GM21381 (cell line): ENCODE measurements around the gene ATAD2B.
"Not testable (repeated sequence)": the region's sequence is repeated elsewhere in the genome, so short reads cannot be mapped to it uniquely, and the experiment has no call there.

ENCODE experiments used
- ATAC-seq: cut with Tn5 transposase; IDR thresholded peaks from one replicate; pipeline ENCODE4 v1.9.1; 2021; ENCODE audit warnings: mild to moderate bottlenecking, moderate library complexity; ENCODE audit not compliant: unreplicated experiment

Gene ATAD2B

GRCh38 chr2:23801396-23801795 is 125.5 kb downstream of the ATAD2B start:
- ATAC-seq: no peak

DNA sequence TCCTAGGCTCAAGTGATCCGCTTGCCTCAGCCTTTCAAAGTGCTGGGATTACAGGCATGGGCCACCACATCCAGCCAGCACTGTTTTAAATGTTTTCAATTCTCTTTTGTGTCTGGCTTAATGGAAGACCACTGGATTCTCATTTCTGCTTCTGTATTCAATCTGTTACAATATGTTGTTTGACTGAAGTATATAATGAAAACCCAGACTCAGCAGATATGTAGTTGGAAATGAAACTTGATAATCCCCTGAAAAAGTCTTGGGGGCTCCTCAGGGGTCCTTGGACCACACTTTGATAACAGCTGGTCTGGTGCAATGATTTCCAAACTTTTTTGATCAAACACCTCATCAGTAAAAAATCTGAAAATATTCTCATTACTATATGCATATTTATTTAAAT is 132.7 kb downstream of the ATAD2B start:
- no peak for ATAC-seq

- no peak for ATAC-seq
These were observed 133.4 kb downstream of the ATAD2B start for GRCh38 chr2:23793476-23793875.

DNA sequence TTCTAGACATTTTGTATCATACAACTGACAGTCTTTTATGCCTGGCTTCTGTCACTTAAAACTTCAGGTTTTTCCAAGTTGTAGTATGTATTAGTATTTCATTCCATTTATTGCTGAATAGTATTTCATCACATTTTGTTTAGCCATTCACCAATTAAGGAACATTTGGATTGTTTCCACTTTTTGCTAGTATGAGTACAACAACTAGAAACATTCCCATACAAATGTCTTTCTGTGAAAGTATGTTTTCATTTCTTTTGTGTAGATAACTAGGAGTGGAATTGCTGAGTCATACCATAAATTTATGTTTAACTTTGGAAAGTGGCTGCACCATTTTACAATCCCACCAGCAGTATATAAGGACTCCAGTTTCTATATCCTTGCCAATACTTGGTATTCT is 135.9 kb downstream of the ATAD2B start:
- no peak for ATAC-seq

GRCh38 chr2:23789012-23789411 is 137.9 kb downstream of the ATAD2B start:
- no peak for ATAC-seq

DNA sequence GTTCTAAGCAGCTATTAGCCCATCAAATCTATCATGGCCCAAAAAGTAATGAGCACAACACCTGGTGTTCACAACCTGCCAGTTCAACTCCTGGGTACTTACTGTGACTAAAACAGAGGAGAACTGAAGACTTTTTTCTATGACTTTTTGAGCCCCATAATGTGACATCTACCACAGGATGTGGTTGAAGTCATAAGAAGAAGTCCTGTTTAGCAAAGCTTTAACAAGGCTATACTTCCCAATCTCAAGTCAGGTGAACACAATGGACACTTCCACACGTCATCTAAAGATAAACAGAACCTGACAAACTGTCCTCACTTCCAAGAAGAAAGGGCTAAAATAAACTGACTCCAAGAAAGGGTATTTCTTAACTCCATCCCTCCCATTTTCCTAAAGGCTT is 138.8 kb downstream of the ATAD2B start:
- ATAC-seq: peak; percentile 93

- ATAC-seq: no peak
These were observed 142.0 kb downstream of the ATAD2B start for GRCh38 chr2:23784971-23785370.

- ATAC-seq: no peak
These were observed 144.3 kb downstream of the ATAD2B start for GRCh38 chr2:23782646-23783045.

DNA sequence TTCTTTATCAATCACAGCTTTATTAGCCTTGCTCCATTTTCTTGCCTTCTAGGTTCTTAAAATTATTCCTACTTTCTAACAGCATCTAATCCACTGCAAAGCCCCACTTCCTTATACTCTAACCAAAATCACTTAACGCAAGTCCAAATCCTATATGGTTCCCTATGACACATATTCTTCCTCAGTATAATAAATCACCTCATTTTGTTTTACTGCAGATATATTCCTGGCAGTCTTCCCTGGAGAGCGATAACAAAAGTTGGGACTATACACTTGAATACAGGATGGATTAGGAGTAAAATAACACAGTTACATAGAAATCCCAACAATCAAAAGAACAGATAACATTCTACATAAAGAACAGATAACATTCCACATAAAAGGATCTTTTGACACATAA is 144.8 kb downstream of the ATAD2B start:
- no peak for ATAC-seq

- not testable (repeated sequence) for ATAC-seq
These were observed 146.5 kb downstream of the ATAD2B start for GRCh38 chr2:23780465-23780864.

GRCh38 chr2:23777826-23778225 is 149.1 kb downstream of the ATAD2B start:
- no peak for ATAC-seq

DNA sequence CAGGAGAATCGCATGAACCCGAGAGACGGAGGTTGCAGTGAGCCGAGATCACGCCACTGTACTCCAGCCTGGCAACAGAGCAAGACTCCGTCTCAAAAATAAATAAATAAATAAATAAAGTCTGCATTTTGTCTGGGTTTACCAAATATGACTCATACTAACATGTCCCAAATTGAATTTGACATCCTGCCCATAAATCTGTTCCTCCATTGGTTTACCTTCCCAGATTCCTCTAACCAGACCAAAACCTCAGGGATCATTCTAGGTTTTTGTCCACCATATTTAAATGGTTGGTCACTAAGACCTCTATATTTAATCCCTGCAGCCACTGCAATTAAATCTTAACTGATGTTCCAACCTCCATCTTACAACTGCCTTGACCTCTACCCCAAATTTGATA is 150.9 kb downstream of the ATAD2B start:
- no peak for ATAC-seq

DNA sequence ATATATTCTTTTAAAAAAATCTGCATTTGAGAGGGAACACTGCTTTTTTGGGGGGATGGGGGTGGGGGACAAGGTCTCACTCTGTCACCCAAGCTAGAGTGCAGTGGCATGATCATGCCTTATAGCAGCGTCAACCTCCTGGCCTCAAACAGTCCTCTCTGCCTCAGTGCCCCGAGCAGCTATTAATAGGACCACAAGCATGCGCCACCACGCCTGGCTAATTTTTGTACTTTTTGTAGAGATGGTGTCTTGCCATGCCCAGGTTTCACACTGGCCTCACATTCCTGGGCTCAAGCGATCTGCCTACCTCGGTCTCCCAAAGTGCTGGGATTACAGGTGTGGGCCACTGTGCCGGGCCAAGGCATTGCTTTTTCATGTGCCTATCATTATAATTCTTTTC is 154.2 kb downstream of the ATAD2B start:
- ATAC-seq: peak; percentile 80

DNA sequence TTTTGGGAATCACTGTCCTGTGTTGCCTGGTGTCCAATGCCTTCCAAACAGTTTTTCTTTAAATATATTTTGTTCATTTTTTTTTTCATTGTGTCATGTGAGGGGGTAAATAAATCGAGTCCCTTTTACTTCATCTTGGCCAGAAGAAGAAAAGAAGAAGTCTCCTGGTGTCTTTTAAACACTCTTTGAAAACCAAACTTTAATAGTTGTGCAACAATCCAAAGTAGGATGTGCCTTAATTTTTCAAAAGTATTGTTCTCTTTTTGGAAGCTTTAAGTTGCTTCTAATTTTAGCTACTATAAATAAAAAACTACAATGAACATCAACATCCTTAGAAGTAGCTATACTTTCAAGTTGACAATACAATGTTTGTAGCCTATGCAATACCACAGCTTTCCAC is 154.9 kb downstream of the ATAD2B start:
- ATAC-seq: no peak

GRCh38 chr2:23769364-23769763 is 157.6 kb downstream of the ATAD2B start:
- no peak for ATAC-seq

- ATAC-seq: no peak
These were observed 158.9 kb downstream of the ATAD2B start for GRCh38 chr2:23767876-23768621.

GRCh38 chr2:23762141-23762540 is 164.8 kb downstream of the ATAD2B start:
- no peak for ATAC-seq

- no peak for ATAC-seq
These were observed 165.3 kb downstream of the ATAD2B start for GRCh38 chr2:23761638-23762037.

DNA sequence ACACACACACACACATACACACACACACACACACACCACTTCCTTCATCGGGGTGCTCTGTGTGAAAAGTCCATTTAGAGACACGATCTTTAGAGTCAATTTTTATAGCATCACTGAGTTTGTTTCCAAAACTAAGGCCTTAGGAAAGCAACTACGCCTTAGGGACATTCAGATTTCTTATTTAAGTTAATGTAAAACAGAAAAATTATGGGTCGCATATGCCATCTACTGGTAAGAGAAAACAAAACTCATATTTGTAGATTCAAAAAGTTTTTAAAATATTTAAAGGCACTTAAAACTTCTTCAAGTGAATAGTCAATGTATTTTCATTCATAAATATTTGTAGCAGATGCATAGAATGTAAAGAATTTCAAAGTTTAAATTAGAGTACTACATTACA is 166.2 kb downstream of the ATAD2B start:
- no peak for ATAC-seq

DNA sequence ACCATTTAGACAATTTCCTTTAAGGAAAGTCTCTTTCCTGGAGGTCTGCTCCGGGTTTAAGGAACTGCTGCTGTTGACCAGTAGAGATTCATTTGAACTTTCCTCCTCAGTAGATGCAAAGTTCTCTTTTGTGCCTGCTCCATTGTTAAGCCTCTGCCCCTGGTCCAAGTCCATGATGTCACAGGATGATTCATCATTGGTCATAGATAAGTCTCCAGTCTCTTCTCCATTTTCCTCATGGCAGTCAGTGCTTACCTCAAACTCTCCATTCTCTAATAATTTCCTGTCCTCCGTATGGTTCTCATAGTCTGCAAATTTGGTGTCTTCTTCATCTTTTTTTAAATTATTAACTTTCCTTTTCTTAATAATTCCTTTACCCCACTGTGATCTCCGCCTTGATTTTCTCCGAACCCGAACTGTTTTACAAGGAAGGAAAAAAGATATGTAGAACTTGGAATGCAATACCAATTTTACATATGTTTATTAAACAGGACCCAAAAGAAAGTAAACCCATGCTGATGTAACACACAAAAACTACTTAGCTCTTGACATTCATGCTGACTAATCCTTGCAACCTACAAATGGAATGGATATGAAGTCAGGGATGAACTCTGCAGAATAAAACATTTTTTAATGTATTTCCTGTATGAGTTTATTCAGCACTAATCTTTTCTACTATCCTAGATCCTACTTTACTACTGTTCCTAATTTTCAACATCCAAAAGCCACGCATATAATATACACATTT is 169.1 kb downstream of the ATAD2B start:
- no peak for ATAC-seq

DNA sequence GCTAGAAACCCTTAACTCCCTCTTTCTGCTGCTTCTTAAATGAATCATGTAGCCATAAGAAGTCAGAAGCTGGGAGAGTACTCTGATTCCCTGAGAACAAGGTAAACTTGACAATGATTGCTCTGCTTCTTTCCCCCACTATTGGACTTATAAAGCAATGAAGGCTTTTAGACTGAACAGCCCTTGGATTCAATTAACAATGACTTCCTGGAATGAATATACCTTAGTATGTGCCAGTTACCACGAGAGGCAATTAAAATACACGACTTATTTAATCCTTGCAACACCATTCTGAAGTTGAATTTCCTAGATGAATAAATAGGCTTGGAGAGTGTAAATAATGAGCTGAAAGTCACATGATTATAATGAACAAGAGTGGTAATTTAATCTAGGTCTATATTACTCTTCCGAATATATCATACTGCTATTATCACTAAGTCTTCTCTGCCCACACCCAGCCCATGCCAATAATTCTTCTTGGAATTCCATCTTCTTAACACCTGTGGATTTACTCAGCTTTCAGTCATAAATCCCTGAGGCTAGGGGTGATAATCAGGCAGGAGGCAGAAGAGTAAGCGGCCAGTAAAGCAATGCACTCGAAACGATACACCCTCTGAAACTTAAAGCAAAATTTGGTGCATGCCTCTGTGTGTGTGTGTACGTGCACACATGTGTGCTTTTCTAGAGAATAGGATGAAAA is 170.2 kb downstream of the ATAD2B start:
- no peak for ATAC-seq

DNA sequence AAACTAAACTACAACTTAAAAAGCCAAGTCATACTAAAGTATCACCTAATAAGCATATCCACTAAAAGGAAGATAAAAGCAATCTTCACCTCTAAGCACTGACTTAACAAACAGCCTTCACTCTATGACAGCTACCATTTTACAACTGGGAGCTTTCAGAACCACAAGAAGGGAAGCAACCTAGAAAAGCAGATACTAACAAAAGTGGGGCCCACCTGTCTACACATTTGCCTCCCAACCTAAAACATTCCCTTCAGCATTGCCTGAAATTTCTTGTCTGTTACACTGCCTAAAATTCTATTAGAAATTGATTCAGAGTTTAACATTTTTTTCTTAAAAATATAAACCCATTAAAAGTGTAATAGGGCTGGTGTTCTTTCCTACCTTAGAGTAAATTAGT is 172.0 kb downstream of the ATAD2B start:
- ATAC-seq: no peak
